Esophagus muscularis mucosa (tissue), 4 donors: ENCODE results near the gene DISP2.

Experiments used
- CTCF ChIP-seq, 3 experiments: fragments of 200-600 bp in 2 of 3; fragments of 450-650 bp in 1 of 3; sonication (generic) in 2 of 3; IDR thresholded peaks; one replicate each; pipeline ENCODE4 v1.5.1; 2017 to 2019; ENCODE audit warnings: antibody characterized with exemption in 3 of 3, mild to moderate bottlenecking in 2 of 3, moderate library complexity in 1 of 3
- EP300 ChIP-seq: sonication (generic); formaldehyde crosslinking; IDR thresholded peaks from one replicate; pipeline ENCODE4 v1.6.1; 2017; ENCODE audit warnings: antibody characterized with exemption
- POLR2A ChIP-seq: fragments of 450-650 bp; IDR thresholded peaks from one replicate; pipeline ENCODE4 v1.6.1; 2017; ENCODE audit warnings: antibody characterized with exemption, moderate library complexity, mild to moderate bottlenecking, low read depth
- POLR2AphosphoS5 ChIP-seq, 2 donors: sonication (generic); formaldehyde crosslinking; IDR thresholded peaks; one replicate each; pipeline ENCODE4 v1.6.1; 2017; ENCODE audit warnings: antibody characterized with exemption in 2 of 2

- TF ChIP-seq POLR2A (no peak), POLR2AphosphoS5 (IDR thresholded peaks at IDR 0.05) (no peak), CTCF (IDR thresholded peaks at IDR 0.05) (no peak), EP300 (no peak)
Observed at GRCh38 chr15:40420793-40421192, 62.8 kb downstream of the DISP2 start.
